ENCODE measurements around the gene WDR7. TPM values are rescaled to one million over a fixed set of nuclear protein-coding genes. Genes with fewer than 3 reads are reported as not detected.

The WDR7 gene
- total RNA-seq, 2 donors from 2014 or later, result 23.2 to 29.1 TPM

DNA sequence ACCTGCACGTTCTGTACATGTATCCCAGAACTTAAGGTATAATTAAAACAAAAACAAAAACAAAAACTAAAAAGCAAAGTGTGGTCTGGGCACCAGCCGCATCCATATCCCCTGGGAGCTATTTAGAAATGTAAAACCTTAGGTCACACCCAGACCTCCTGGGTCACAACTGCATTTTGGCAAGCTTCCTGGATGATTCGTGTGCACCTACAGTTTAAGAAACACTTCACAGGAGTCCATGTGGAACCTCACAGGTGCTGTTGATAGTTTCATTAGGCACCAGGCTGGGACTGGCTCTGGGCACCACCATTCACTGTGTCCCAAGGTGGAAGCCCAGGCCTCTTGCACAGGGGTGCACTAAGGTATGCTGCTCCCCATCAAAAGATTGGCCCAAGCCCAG, 392.1 kb downstream of the WDR7 start:
- DNase-seq (no peak), ATAC-seq (no peak)
- intact Hi-C loops (cut with DNase I), result no loop called here

DNA sequence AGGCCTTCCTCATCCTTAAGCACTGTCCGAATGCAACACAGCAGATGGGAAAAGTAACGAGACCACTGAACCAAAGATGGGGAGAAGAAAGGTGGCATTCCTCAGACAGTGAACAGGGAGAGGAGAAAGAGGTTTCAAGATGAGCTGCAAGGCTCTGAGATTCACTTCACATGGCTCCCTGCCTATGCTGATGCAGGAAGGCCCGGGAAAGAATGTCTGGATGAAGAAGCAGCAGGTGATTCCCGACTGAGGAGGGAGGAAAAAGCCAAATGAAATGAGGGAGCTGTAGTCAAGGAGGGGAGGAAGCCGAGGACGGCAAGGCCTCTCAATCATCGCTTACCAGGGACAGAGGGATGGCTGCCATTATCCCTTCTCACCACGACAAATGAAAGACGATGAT, 397.2 kb downstream of the WDR7 start:
- DNase-seq, result no peak
- ATAC-seq, result no peak
- intact Hi-C loops (cut with DNase I), result no loop called here

DNA sequence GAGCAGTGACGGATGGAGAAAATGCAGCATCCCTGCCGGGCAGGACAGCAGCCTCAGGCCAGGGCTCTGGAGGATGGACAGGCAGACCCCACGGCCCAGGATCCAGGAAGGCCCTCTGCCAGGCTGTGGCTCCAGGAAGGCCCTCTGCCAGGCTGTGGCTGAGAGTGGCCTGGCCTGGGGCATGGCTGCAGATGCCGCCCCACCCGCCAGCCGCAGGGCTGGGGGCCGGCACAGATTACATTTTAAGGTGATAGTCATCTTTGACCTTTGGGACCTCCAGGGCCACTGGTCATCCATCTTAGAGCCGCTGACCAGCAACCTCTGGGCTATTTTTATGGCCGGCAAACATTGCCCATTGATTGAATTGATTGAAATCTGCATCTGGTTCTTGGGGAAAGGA, 397.7 kb downstream of the WDR7 start:
- ATAC-seq (no peak), DNase-seq (no peak)
- intact Hi-C loops (cut with DNase I), result no loop called here

DNA sequence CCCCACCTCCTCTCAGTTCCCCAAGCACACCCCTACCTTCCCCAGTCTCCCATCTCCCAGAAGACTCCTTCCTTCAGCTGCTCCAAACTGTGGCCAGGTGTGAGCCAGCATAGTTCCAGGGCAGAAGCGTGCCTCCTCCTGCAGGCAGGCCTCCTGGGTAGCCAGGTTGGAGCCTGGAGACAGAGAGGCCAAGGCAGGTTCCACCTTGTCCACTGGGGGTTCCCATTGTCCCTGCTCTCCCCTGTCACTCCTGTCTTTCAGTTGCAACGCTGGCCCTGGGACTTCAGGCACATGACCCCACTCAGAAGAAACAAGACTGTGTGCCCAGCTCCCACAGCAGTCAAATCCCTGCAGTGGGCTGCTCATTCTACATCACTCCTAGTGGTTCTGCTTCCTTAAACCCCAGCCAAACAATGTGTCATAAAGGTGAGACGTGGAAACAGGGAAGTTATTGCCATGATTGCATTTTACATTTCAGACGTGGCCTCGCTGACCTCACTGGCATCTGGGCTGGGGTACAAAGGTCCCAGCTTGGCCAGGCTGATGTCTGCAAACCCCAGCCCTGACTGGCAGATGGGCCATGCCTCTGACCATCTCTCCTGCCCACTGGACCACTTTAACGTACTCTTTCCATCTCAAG, 399.3 kb downstream of the WDR7 start:
- ATAC-seq (no peak), DNase-seq (no peak)
- intact Hi-C loops (cut with DNase I), result no loop called here

GRCh38 chr18:57051021-57051656, 400.0 kb downstream of the WDR7 start:
- DNase-seq (no peak), ATAC-seq (no peak)
- intact Hi-C loops (cut with DNase I), result no loop called here

DNA sequence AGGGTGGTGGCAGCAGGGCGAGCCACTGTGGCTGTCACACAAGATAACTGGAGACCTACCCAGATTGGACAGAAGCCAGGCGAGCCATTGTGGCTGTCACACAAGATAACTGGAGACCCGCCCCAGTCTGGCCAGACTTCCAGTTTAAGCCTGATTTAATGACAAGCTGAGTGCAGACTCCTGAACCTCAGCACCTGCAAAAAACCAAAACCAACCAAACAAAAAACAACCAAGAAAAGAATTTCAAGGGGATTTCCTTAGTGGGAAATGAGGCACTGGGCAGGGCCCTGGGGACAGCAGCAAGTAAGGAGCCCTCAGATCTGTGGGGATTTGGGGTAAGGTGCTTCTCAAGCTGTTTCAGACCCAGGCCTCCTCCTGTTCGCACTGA, 400.5 kb downstream of the WDR7 start:
- intact Hi-C loops (cut with DNase I), result no loop called here
- DNase-seq (no peak), ATAC-seq (no peak)

DNA sequence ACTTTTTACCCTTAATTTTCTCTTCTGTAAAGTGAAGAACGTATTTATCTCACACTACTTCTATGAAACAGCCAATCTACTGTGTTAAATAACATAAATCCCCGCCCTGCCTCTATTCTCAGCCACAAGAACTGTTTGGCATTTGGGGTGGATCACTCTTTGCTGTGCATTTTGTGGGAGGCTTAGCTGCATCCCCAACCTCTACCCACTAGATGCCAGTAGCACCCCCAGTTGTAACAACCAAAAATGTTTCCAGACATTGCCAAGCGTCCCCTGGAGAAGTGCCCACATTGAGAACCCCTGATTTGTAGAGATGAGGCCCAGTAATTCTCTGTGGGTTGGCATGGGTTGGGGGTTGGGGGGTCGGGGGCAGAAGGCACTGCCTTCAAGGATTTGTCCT, 401.0 kb downstream of the WDR7 start:
- DNase-seq (no peak), ATAC-seq (no peak)
- intact Hi-C loops (cut with DNase I), result no loop called here

GRCh38 chr18:57052759-57053158, 401.6 kb downstream of the WDR7 start:
- ATAC-seq (no peak), DNase-seq (no peak)
- intact Hi-C loops (cut with DNase I), result no loop called here

GRCh38 chr18:57054891-57055290, 403.7 kb downstream of the WDR7 start:
- DNase-seq, result no peak
- ATAC-seq, result no peak
- intact Hi-C loops (cut with DNase I), result no loop called here

GRCh38 chr18:57057890-57058289, 406.7 kb downstream of the WDR7 start:
- DNase-seq, result no peak
- intact Hi-C loops (cut with DNase I), result no loop called here
- ATAC-seq, result no peak

DNA sequence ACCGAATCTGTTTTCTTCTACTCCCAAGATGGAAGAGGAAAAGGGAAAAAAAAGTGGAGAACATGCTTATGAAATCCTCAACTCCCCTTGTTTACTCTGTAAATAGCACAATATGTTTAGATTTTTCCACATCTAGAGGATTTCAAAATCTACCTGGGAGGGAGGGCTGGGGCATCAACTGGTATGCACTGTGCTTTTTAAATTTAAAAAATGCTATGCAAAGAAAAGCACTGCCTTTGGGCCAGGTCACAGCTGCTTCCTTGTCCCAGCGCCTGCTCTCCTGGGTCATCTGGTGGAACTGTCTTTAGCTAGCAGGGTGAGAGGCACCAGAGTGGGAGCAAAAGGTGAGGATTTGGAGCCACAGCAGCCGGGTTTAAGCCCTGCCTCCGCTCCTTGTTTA, 407.6 kb downstream of the WDR7 start:
- DNase-seq, result no peak
- ATAC-seq, result no peak
- intact Hi-C loops (cut with DNase I), result no loop called here

DNA sequence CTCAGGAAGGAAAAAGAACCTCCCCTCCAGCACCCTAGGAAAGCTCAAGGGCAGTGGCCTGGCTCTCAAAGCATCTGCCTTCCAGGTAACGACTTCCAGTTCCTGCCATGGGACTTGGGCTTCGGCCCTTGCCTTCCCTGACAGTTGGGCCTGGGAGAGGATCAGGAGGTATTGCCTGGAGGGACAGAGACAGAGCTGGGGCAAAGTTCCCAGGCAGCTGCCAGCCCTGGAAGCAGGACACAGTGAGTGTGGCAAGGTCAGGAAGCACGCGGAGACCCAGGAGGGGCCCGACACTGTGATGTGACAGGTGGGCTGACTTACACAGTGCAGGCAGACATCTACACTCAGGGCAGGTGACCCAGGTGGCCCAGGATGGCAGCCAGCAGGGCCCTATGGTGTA, 408.2 kb downstream of the WDR7 start:
- no peak for DNase-seq
- intact Hi-C loops (cut with DNase I), result no loop called here
- ATAC-seq, result no peak

DNA sequence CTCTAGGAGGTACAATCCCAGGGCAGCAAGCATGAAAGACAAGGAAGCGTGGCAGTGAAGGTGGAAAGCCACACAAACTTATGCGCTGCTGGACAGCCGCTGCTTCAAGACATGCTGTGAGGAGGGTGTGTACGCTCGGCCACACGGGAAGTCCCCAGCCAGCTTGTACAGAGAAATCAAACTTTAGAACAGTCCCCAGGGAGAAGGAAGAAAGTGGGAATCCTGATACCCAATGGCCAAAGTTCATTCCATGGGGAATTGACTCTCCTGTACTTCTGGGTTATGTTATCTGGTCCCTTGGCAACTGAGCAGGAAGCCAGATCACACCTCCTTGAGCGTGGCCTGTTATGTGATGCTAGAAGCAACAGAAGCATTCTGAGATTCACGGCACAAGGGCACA, 409.7 kb downstream of the WDR7 start:
- intact Hi-C loops (cut with DNase I), result no loop called here
- no peak for ATAC-seq
- DNase-seq, result no peak

DNA sequence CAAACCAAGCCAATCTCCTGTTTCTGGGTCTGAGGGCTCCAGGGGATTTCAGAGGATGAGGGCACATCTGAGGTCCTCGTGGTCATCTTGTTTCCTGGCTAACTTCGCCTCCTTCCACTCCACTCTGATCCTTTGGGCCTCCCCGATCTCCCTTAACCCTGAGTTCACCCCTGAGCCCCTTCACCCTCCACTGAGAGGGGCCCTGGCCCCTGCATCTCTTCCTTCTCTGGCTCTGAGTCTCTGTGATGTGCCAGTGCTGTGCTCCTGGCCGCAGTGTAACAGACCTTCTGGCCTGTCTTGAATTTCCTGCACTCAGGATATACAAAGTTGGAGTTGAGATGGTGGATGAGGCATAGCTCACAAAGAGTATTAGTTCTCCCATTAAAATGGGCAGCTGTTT, 411.0 kb downstream of the WDR7 start:
- DNase-seq (no peak), ATAC-seq (no peak)
- intact Hi-C loops (cut with DNase I), result no loop called here

- intact Hi-C loops (cut with DNase I), result no loop called here
- ATAC-seq, result no peak
These were observed 411.7 kb downstream of the WDR7 start for GRCh38 chr18:57062844-57063243.

GRCh38 chr18:57063601-57064103, 412.5 kb downstream of the WDR7 start:
- no peak for ATAC-seq
- intact Hi-C loops (cut with DNase I), result no loop called here
- DNase-seq, result no peak

More at GRCh38 chr18:57062844-57063243, 411.7 kb downstream of the WDR7 start:
- no peak for DNase-seq

GRCh38 chr18:57073501-57074187, 422.5 kb downstream of the WDR7 start:
- intact Hi-C loops (cut with DNase I), result no loop called here
- DNase-seq (no peak), ATAC-seq (no peak)

GRCh38 chr18:57075716-57076400, 424.7 kb downstream of the WDR7 start:
- ATAC-seq (no peak), DNase-seq (no peak)
- intact Hi-C loops (cut with DNase I), result no loop called here

DNA sequence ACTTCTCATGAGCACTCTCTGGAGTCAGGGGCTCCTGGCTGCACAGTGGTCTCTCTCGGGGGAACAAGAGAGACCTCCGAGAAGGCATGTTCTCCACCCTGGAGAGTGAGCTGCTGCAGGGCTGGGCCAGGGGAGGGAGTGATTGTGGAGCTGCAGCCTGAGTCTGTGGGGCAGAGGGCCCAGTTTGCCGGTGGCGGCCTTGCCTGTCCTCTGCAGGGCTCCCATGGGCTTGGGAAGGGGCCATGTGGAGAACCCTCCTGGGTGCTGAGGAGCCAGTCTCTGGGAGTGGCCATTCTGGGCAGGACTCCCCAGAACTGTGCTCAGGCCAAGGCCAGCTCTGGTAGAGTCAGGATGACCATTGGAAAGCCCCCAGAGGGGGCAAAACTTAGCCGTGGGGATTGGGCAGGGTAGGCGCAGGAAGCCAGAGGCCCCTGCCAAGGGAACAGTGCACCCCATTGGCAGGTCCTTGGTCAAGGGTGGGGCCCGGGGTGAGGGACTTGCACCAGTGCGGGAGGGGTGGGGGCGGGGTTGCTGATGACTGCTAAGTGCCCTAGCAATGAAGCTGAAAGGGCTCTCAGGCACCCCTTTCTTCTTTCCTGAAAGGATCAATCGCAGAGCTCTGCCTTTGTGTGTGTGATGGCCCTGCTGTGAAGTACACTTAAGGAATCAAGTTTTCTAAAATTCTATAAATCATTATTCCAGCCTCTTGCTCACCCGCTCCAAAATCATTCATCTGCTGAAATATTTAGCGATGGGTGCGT, 426.0 kb downstream of the WDR7 start:
- DNase-seq (no peak), ATAC-seq (no peak)
- intact Hi-C loops (cut with DNase I), result no loop called here

Measured in left cardiac atrium (tissue), 4 donors.